A673 (cell line): ENCODE results near the gene CDKAL1.

Source experiments
- CTCF ChIP-seq: fragments of 300-800, 200-600 bp; sonication (generic); conservative IDR thresholded peaks from 2 replicates; pipeline ENCODE4 v1.5.1; 2017; ENCODE audit warnings: low read depth, mild to moderate bottlenecking, antibody characterized with exemption, low read length, moderate library complexity, mixed read lengths
- EZH2 ChIP-seq: fragments of 200-600 bp; sonication (generic); IDR thresholded peaks from 2 replicates; pipeline ENCODE4 v1.6.1; 2017; ENCODE audit warnings: borderline replicate concordance, low read depth, mild to moderate bottlenecking, mixed read lengths, antibody characterized with exemption, low read length; ENCODE audit not compliant: poor library complexity, severe bottlenecking

DNA sequence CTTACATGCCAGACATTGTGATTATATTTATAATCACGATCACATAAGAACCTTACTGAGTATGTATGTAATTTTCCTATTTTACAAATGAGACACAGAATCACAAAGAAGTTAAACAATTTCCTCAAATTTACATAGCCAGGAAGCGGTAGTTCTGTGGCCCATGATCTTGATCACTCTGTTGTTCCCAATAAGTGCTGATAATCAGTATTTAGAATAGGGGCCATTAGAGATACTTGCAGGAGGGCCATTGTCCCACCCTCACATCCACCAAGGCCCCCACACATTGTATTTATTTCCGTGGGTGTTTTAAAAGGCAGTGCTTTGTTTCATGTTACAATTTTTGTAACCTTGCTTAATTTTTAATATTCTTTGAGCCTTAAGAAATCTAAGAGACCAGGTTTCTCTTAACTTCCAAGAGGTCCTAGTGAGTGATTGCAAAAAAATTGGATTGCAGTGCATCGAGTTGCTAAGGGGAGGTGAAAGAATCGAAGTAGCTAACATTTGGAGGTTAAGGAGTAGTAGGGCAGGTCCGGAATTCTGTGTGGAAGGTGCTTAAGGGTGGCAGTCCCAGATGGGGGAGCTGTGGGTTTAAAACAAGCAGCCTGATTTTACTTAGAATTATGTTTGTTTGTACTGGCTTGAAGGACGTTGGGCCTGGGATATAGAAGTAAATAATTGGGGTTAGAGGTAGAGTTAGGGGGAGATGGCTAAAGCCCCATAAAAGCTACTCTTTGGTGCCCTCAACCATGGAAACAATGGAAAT is 339.4 kb downstream of the CDKAL1 start:
- peak; percentile 47 for TF ChIP-seq CTCF
- TF ChIP-seq EZH2: no peak
